Measurements from ENCODE around the gene DBN1.

- no peak for TF ChIP-seq CTCF (IDR thresholded peaks at IDR 0.05; ENCODE audit: low read depth, low read length)
- no peak; the same call in none of the 2 replicates for TF ChIP-seq MAX (IDR thresholded peaks at IDR 0.05; ENCODE audit: low read depth, low read length)
- no peak for TF ChIP-seq POLR2A (IDR thresholded peaks at IDR 0.05; ENCODE audit: extremely low read depth, insufficient read length)
These were observed 25.7 kb downstream of the DBN1 start for GRCh38 chr5:177447611-177448243.
